CD8-positive, alpha-beta memory T cell (primary cell): ENCODE measurements around the gene SLC9A2. TPM values are rescaled to one million over a fixed set of nuclear protein-coding genes. Genes with fewer than 3 reads are reported as not detected.

Source experiments
- CTCF ChIA-PET: fragments of 350-600 bp; sonication (Branson Sonifier 250); formaldehyde crosslinking; loops from one replicate; lab custom pipeline; 2021; ENCODE audit warnings: antibody characterized with exemption; lab: Charles Lee
- POLR2A ChIA-PET: fragments of 350-600 bp; sonication (Branson Sonifier 250); formaldehyde crosslinking; loops from one replicate; lab custom pipeline; 2021; ENCODE audit warnings: antibody characterized with exemption; lab: Charles Lee
- DNase-seq, 5 donors: peaks; one replicate each; pipeline versions ENCODE4 v3.0.0 to v3.0.0-alpha.2; 2020 to 2022; ENCODE audit warnings: mixed read lengths in 1 of 5
- H3K27ac ChIP-seq: one replicate; pipeline ENCODE4 v1.7.0; 2013; ENCODE audit warnings: low read depth, mild to moderate bottlenecking, low read length, moderate library complexity
- H3K27me3 ChIP-seq: 2 replicates; pipeline ENCODE4 v1.7.0; 2013; ENCODE audit warnings: low read length, mild to moderate bottlenecking; ENCODE audit not compliant: insufficient read depth, poor library complexity, severe bottlenecking
- H3K36me3 ChIP-seq: 2 replicates; pipeline ENCODE4 v1.7.0; 2013; ENCODE audit warnings: mild to moderate bottlenecking, low read length, moderate library complexity; ENCODE audit not compliant: insufficient read depth
- H3K4me1 ChIP-seq: 2 replicates; pipeline ENCODE4 v1.7.0; 2013; ENCODE audit warnings: mild to moderate bottlenecking, low read length, moderate library complexity; ENCODE audit not compliant: insufficient read depth
- H3K4me3 ChIP-seq: 2 replicates; pipeline ENCODE4 v1.7.0; 2013; ENCODE audit warnings: mild to moderate bottlenecking, low read length
- H3K9me3 ChIP-seq: 2 replicates; pipeline ENCODE4 v1.7.0; 2013; ENCODE audit warnings: mild to moderate bottlenecking, low read length
- H3K27ac Mint-ChIP-seq, 8 donors: one replicate each; pipeline ENCODE4 v1.8.0; 2020 to 2021; ENCODE audit warnings: mixed read lengths in 8 of 8, mild to moderate bottlenecking in 6 of 8, inconsistent platforms in 3 of 8, moderate library complexity in 3 of 8
- H3K27me3 Mint-ChIP-seq, 2 donors: one replicate each; pipeline ENCODE4 v1.8.0; 2020 to 2021; ENCODE audit warnings: mixed read lengths in 2 of 2, mild to moderate bottlenecking in 1 of 2, moderate library complexity in 1 of 2
- H3K36me3 Mint-ChIP-seq, 3 donors: one replicate each; pipeline ENCODE4 v1.8.0; 2020 to 2021; ENCODE audit warnings: mixed read lengths in 3 of 3, inconsistent platforms in 1 of 3, mild to moderate bottlenecking in 1 of 3
- H3K4me1 Mint-ChIP-seq, 3 donors: one replicate each; pipeline ENCODE4 v1.8.0; 2020 to 2021; ENCODE audit warnings: mixed read lengths in 3 of 3, inconsistent platforms in 1 of 3, mild to moderate bottlenecking in 1 of 3
- H3K4me3 Mint-ChIP-seq, 7 donors: one replicate each; pipeline ENCODE4 v1.8.0; 2020 to 2021; ENCODE audit warnings: mixed read lengths in 7 of 7, mild to moderate bottlenecking in 6 of 7, moderate library complexity in 4 of 7, inconsistent platforms in 2 of 7
- H3K9me3 Mint-ChIP-seq, 5 donors: one replicate each; pipeline ENCODE4 v1.8.0; 2020 to 2022; ENCODE audit warnings: mixed read lengths in 5 of 5, mild to moderate bottlenecking in 3 of 5, moderate library complexity in 2 of 5, inconsistent platforms in 1 of 5
- polyA plus RNA-seq: library from polyadenylated mRNA; unstranded; fragments of 300-500 nt; fragmentation: Illumina TruSeq; gene quantifications from one replicate; pipeline ENCODE4 v1.2.3, GENCODE V29; 2021
- total RNA-seq, 2 experiments: library from RNA; stranded (reverse); gene quantifications; one replicate each; pipeline ENCODE4 v1.2.3, GENCODE V29; 2021

The SLC9A2 gene
- total and polyA plus RNA-seq, 3 experiments from 2014 or later = not detected

DNA sequence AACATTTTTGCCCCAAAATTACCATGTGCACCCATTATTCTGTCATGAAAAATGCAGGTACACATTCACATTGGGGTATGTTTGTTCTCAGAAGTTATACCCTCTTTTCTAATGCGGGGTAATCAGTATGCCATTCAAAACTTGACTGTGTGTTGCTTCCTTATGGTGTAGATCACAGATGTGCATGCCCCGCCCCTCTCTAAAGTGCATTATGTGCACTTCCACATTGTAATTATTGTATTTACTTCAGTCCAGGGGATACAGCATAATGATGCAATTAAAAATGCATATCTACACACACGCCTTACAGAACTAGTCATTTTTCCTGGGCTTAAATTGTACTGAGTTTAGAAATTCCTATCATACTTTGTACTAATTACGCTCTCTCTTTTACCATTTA is 48.8 kb downstream of the SLC9A2 start:
- no peak for DNase-seq
- no peaks in the 10 kb centered on the region for H3K9me3 Mint-ChIP-seq
- Histone ChIP-seq H3K4me1 (no peaks in the 10 kb centered on the region), H3K4me3 (no peak overlapping the region), H3K27me3 (no peaks in the 10 kb centered on the region), H3K27ac (no peak overlapping the region), H3K9me3 (no peaks in the 10 kb centered on the region), H3K36me3 (no peaks in the 10 kb centered on the region)
- ChIA-PET POLR2A (no interaction called here), CTCF (no interaction called here)
- H3K27me3 Mint-ChIP-seq = peaks cover 0 to 31% of the 10 kb centered on the region in 2 donors
- H3K36me3 Mint-ChIP-seq = no peaks in the 10 kb centered on the region
- H3K4me1 Mint-ChIP-seq = peaks cover 0 to 2% (median 0%) of the 10 kb centered on the region in 3 donors
- no peak overlapping the region for H3K4me3 Mint-ChIP-seq
- H3K27ac Mint-ChIP-seq = no peak overlapping the region

DNA sequence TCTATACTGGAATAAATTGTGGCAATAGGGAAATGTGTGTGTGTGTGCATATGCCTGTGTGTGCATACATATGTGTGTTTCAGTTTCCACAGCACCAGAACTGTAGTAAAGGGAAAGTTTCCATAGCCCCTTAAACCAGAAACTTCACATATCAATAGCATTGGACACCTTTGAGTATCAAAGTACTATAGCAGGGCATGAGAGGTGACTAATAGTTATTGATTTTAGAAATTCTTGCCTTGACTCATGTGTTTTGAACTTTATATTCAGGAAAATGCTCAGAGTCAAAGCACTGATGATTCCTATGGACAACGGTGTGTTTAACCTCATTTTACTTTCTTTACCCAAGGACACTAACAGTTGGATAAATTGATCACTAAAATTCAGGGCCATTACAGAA is 50.0 kb downstream of the SLC9A2 start:
- H3K27ac Mint-ChIP-seq = no peak overlapping the region
- CTCF ChIA-PET = no interaction called here
- H3K4me1 Mint-ChIP-seq = peaks cover 0 to under 1% (median 0%) of the 10 kb centered on the region in 3 donors
- no peaks in the 10 kb centered on the region for H3K36me3 ChIP-seq
- no peaks in the 10 kb centered on the region for H3K9me3 Mint-ChIP-seq
- no peaks in the 10 kb centered on the region for H3K9me3 ChIP-seq
- H3K4me1 ChIP-seq = no peaks in the 10 kb centered on the region
- H3K27me3 ChIP-seq = no peaks in the 10 kb centered on the region
- DNase-seq = no peak
- POLR2A ChIA-PET = no interaction called here
- no peaks in the 10 kb centered on the region for H3K36me3 Mint-ChIP-seq
- H3K4me3 ChIP-seq = no peak overlapping the region
- H3K27ac ChIP-seq = no peak overlapping the region
- H3K27me3 Mint-ChIP-seq = peaks cover 0 to 33% of the 10 kb centered on the region in 2 donors
- H3K4me3 Mint-ChIP-seq = no peak overlapping the region

DNA sequence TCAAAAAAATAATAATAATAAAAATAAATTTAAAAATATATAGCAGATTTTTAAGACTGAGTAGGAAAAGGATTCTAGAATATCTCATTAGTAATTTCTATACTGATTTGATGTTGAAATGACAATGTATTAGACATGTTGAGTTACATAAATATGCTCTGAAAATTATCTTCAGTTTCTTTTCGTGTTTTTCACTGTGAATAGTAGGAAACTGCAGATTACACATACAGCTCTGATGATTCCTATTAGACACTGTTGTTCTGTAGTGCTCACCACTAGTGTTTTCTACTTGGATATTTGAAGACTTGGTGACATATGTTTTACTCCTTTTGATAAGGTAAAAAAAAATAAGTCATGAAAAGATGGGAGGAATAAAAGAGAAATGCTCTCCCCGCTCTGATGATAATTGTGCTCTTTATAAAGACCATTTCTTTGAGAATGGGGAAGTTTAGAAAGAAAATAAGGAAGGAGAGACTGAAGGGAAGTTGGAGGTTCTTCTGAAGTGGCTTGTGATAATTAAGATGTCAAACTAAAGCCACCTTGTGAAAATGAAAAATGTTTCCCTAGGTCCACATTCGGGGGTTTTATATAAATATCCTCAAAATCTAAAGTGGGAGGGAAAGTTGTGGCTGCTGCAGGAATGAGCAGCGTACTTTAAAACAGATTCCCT is 52.9 kb downstream of the SLC9A2 start:
- Histone ChIP-seq H3K9me3 (no peaks in the 10 kb centered on the region), H3K27ac (no peak overlapping the region), H3K4me3 (no peak overlapping the region), H3K27me3 (no peaks in the 10 kb centered on the region), H3K4me1 (no peaks in the 10 kb centered on the region), H3K36me3 (no peaks in the 10 kb centered on the region)
- DNase-seq = no peak
- Mint-ChIP-seq H3K4me3 (no peak overlapping the region), H3K9me3 (no peaks in the 10 kb centered on the region), H3K27ac (no peak overlapping the region), H3K36me3 (no peaks in the 10 kb centered on the region), H3K4me1 (no peaks in the 10 kb centered on the region), H3K27me3 (peaks cover 3 to 44% of the 10 kb centered on the region in 2 donors)
- ChIA-PET CTCF (no interaction called here), POLR2A (no interaction called here)

DNA sequence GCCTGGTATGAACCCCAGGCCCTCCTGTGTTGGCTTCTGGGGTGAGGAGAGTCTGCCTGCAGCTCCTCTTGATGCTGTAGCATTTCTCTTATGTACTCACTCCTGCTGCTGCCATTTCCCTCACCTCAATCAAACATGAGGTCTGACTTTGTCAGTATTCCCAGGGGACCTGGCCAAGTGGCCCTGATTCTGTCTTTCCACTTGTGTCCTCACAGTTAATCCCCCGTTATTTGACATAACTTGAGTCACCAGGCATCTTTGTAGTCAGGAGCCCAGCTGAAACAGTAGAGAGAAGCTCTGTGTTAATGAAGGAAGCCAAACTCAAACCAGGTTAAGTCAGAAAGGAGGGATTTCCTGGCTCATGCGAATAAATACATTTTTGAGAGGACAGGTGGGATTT is 55.0 kb downstream of the SLC9A2 start:
- Mint-ChIP-seq H3K4me3 (no peak overlapping the region), H3K27ac (no peak overlapping the region), H3K4me1 (no peaks in the 10 kb centered on the region), H3K27me3 (peaks cover 3 to 36% of the 10 kb centered on the region in 2 donors), H3K9me3 (no peaks in the 10 kb centered on the region), H3K36me3 (no peaks in the 10 kb centered on the region)
- Histone ChIP-seq H3K4me3 (no peak overlapping the region), H3K4me1 (no peaks in the 10 kb centered on the region), H3K27me3 (no peaks in the 10 kb centered on the region), H3K9me3 (no peaks in the 10 kb centered on the region), H3K27ac (no peak overlapping the region), H3K36me3 (no peaks in the 10 kb centered on the region)
- no peak for DNase-seq
- POLR2A ChIA-PET = no interaction called here
- CTCF ChIA-PET = no interaction called here

DNA sequence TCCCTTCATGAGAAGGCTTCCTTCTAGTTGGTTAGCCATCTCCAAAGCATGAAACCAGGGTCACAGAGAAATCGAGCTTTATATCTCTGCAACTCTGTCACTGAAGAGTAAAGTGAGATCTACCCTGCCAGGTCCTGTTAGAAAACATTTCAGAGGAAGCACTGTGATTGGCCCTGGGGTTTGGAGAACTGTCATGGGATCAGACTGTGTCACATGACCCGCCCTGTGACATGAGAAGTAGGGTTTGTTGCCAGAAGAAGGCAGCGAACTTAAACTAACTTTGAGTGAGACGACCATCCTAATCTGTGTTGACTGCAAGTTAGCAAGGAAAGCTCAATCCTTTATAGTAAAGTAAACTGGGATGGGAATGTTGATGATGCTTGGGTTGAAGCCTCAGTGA is 55.5 kb downstream of the SLC9A2 start:
- Histone ChIP-seq H3K27ac (no peak overlapping the region), H3K9me3 (no peaks in the 10 kb centered on the region), H3K27me3 (no peaks in the 10 kb centered on the region), H3K36me3 (no peaks in the 10 kb centered on the region), H3K4me3 (no peak overlapping the region), H3K4me1 (no peaks in the 10 kb centered on the region)
- Mint-ChIP-seq H3K9me3 (no peaks in the 10 kb centered on the region), H3K4me1 (no peaks in the 10 kb centered on the region), H3K27me3 (peaks cover 3 to 32% of the 10 kb centered on the region in 2 donors), H3K27ac (no peak overlapping the region), H3K4me3 (no peak overlapping the region), H3K36me3 (no peaks in the 10 kb centered on the region)
- ChIA-PET POLR2A (no interaction called here), CTCF (no interaction called here)
- DNase-seq = no peak

DNA sequence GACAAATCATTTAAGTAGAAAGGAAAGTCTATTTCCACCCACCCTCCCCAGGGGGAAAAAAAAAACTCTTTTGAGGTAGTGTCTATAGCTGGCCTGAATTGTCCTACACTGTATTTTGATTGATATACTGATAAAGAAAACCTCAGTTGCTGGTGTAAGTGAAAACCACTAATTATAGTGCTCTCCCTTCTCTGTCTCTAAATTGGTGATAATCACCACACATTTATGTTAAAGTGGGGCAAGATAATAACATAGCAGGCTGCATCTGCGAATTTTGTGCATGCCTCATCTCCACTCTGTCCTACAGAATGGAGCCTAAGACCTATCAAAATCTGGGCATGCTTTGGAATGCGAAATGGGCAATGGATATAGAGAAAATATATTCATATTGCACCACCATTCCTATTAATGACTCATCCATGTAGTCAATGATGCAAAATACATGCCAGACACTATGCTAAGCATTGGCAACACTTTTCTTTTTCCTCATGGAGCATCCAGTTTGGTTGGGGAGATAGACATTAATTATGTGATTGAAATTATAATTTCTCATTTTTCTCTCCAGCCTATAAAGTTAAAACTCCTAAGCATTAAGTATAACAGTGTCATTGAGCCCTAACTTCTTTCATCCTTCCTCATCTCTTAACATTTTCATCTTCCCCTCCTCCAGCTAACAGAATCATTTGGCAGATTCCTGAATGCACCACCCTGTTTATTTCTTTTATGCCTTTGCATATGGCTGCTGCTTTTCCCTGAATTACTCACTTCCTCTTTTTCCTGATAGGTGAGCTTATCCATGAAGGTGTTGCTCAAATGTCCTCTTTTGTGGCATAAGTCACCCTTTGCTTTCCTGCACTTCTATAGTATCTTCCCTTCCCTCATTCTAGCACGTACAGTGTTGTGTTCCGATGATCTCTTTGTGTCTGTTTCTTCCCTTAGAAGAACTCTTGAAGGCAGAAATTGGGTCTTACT is 58.2 kb downstream of the SLC9A2 start:
- no peak overlapping the region for H3K27ac ChIP-seq
- no peaks in the 10 kb centered on the region for H3K27me3 ChIP-seq
- H3K4me1 Mint-ChIP-seq = no peaks in the 10 kb centered on the region
- no peaks in the 10 kb centered on the region for H3K9me3 ChIP-seq
- H3K4me3 Mint-ChIP-seq = no peak overlapping the region
- H3K36me3 ChIP-seq = no peaks in the 10 kb centered on the region
- no peaks in the 10 kb centered on the region for H3K9me3 Mint-ChIP-seq
- no peak overlapping the region for H3K4me3 ChIP-seq
- no peaks in the 10 kb centered on the region for H3K36me3 Mint-ChIP-seq
- no peaks in the 10 kb centered on the region for H3K4me1 ChIP-seq
- H3K27me3 Mint-ChIP-seq = peaks cover 6 to 28% of the 10 kb centered on the region in 2 donors
- CTCF ChIA-PET = no interaction called here
- H3K27ac Mint-ChIP-seq = no peak overlapping the region
- DNase-seq = no peak
- POLR2A ChIA-PET = no interaction called here

DNA sequence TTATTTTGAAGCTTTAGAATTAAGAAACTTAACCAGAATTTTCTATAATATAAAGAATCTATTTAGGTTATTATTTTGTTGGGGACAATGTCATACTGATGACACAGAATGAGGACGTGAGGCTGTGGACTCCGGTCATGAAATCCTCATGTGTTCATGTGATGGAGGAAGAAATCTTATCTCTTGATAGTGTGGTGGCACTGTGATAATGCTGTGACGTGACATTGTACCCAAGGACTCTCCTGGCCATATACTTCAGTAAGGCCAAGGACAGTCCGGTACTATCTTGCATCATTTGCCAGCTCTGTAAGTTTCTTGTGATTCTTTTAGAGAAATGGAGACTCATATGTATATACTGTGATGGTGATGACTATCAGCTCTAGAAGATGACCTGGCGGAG is 59.1 kb downstream of the SLC9A2 start:
- Histone ChIP-seq H3K36me3 (no peaks in the 10 kb centered on the region), H3K9me3 (no peaks in the 10 kb centered on the region), H3K4me1 (no peaks in the 10 kb centered on the region), H3K27me3 (no peaks in the 10 kb centered on the region), H3K4me3 (no peak overlapping the region), H3K27ac (no peak overlapping the region)
- ChIA-PET POLR2A (no interaction called here), CTCF (interaction anchor here (0.6 kb wide), 1 partner anchor 23 kb away, joined by 3 read pairs; no protein-coding TSS in a partner anchor)
- no peak for DNase-seq
- Mint-ChIP-seq H3K4me3 (no peak overlapping the region), H3K27ac (no peak overlapping the region), H3K36me3 (no peaks in the 10 kb centered on the region), H3K27me3 (peaks cover 6 to 32% of the 10 kb centered on the region in 2 donors), H3K4me1 (no peaks in the 10 kb centered on the region), H3K9me3 (no peaks in the 10 kb centered on the region)
